ENCODE results near the gene LGALS7B.
"Not testable (repeated sequence)": the region's sequence is repeated elsewhere in the genome, so short reads cannot be mapped to it uniquely, and the experiment has no call there.

LGALS7B gene

GRCh38 chr19:38812009-38812840 is 23.2 kb downstream of the LGALS7B start:
- no peak for TF ChIP-seq CTCF (IDR thresholded peaks at IDR 0.05; ENCODE audit: low read depth, low read length)
- DNase-seq (ENCODE audit: low read depth, low spot score), result no peak
- in situ Hi-C loops (cut with HindIII; ENCODE audit: low sequenced_read_pairs), result no loop called here
- no peak overlapping the region for H3K4me3 ChIP-seq (ENCODE audit: low read depth, low read length)

GRCh38 chr19:38812841-38813320 is 23.9 kb downstream of the LGALS7B start, which contains the start of gene LGALS4:
LGALS4 (minus strand) TSS chr19:38812945; CDS start chr19:38812886, 59 bp downstream.
- H3K4me3 ChIP-seq (ENCODE audit: low read depth, low read length), result no peak within 1 kb of the TSS
- no peak for TF ChIP-seq CTCF (IDR thresholded peaks at IDR 0.05; ENCODE audit: low read depth, low read length)
- in situ Hi-C loops (cut with HindIII; ENCODE audit: low sequenced_read_pairs), result no loop called here
- DNase-seq (ENCODE audit: low read depth, low spot score), result no peak

GRCh38 chr19:38813323-38813722 is 24.3 kb downstream of the LGALS7B start:
- in situ Hi-C loops (cut with HindIII; ENCODE audit: low sequenced_read_pairs), result no loop called here
- no peak for DNase-seq (ENCODE audit: low read depth, low spot score)
- TF ChIP-seq CTCF (IDR thresholded peaks at IDR 0.05; ENCODE audit: low read depth, low read length), result no peak
- no peak overlapping the region for H3K4me3 ChIP-seq (ENCODE audit: low read depth, low read length)

- in situ Hi-C loops (cut with HindIII; ENCODE audit: low sequenced_read_pairs); H3K4me3 ChIP-seq (ENCODE audit: low read depth, low read length); DNase-seq (ENCODE audit: low read depth, low spot score): not testable (repeated sequence)
Measured at GRCh38 chr19:38813932-38814331, 24.9 kb downstream of the LGALS7B start.

- in situ Hi-C loops (cut with HindIII; ENCODE audit: low sequenced_read_pairs), result no loop called here
- no peak for TF ChIP-seq CTCF (IDR thresholded peaks at IDR 0.05; ENCODE audit: low read depth, low read length)
- H3K4me3 ChIP-seq (ENCODE audit: low read depth, low read length), result no peak overlapping the region
- no peak for DNase-seq (ENCODE audit: low read depth, low spot score)
Measured at GRCh38 chr19:38815059-38816001, 26.3 kb downstream of the LGALS7B start.

GRCh38 chr19:38816131-38816750 is 27.2 kb downstream of the LGALS7B start:
- no peak for DNase-seq (ENCODE audit: low read depth, low spot score)
- H3K4me3 ChIP-seq (ENCODE audit: low read depth, low read length), result no peak overlapping the region
- in situ Hi-C loops (cut with HindIII; ENCODE audit: low sequenced_read_pairs), result no loop called here
- TF ChIP-seq CTCF (IDR thresholded peaks at IDR 0.05; ENCODE audit: low read depth, low read length), result no peak
